ENCODE measurements around the gene ATPAF2. TPM values are rescaled to one million over a fixed set of nuclear protein-coding genes. Genes with fewer than 3 reads are reported as not detected.
A peak's percentile ranks its signal among the peaks of the same experiment; 100 is the strongest.

The ATPAF2 gene
- total RNA-seq, 1 experiment from 2014 or later = 46.1 TPM

GRCh38 chr17:18044609-18045008 is 5.6 kb upstream of the ATPAF2 start:
- ChIA-PET POLR2A (no interaction called here), RAD21 (ENCODE audit: low non-redundant PET in 1 of 2, low total read pairs in 2 of 2, uncharacterized antibody in 2 of 2, unreplicated experiment in 2 of 2) (no interaction called here), CTCF (no interaction called here)
- peaks cover 12% of the 10 kb centered on the region for H3K79me2 ChIP-seq (ENCODE audit: insufficient read depth, low read length)
- H3K27ac ChIP-seq (ENCODE audit: low read depth, low read length) = no peak overlapping the region
- H3K9me2 ChIP-seq (ENCODE audit: insufficient read depth) = no peaks in the 10 kb centered on the region
- no peak overlapping the region for H3K4me2 ChIP-seq (ENCODE audit: low read length)
- H4K20me1 ChIP-seq (ENCODE audit: insufficient read depth) = no peaks in the 10 kb centered on the region
- H3K27me3 ChIP-seq (ENCODE audit: insufficient read depth, low read length) = no peaks in the 10 kb centered on the region
- H3K4me3 ChIP-seq (replicated peaks in 1 of 2; ENCODE audit: low read depth in 1 of 2, low read length in 2 of 2) = no peak overlapping the region
- H3K9me3 ChIP-seq (ENCODE audit: control insufficient read depth in 1 of 2, insufficient read depth in 1 of 2, low read depth in 1 of 2, low read length in 2 of 2) = no peaks in the 10 kb centered on the region
- intact Hi-C loops (cut with micrococcal nuclease) = no loop called here
- no TSS peak for BruUV-seq (replicated peaks)
- peaks cover 0 to 10% of the 10 kb centered on the region in 2 experiments; a peak in 2 of 4 replicates for H3K4me1 ChIP-seq (ENCODE audit: control insufficient read depth in 1 of 2, insufficient read depth in 2 of 2, low read length in 2 of 2)
- DNase-seq (ENCODE audit: low read depth, low spot score) (no peak), ATAC-seq (no peak)
- H3K9ac ChIP-seq (ENCODE audit: low read length) = no peak overlapping the region
- 0 out of 4 replicates have a peak, but pooled peaks cover 0 to 3% of the 10 kb centered on the region in 2 experiments for H3K36me3 ChIP-seq (ENCODE audit: control insufficient read depth in 1 of 2, insufficient read depth in 2 of 2, low read length in 2 of 2)
- no peak for TF ChIP-seq EZH2 (IDR thresholded peaks at IDR 0.05)
- TF ChIP-seq RAD21 (IDR thresholded peaks at IDR 0.05; ENCODE audit: low read depth) = no peak
- no peak for TF ChIP-seq MAX (IDR thresholded peaks at IDR 0.05)
- no peak overlapping the region for H2AFZ ChIP-seq (ENCODE audit: low read depth, low read length, poor library complexity, severe bottlenecking)

GRCh38 chr17:18043491-18043890 is 4.5 kb upstream of the ATPAF2 start:
- Histone ChIP-seq H3K9ac (ENCODE audit: low read length) (no peak overlapping the region), H4K20me1 (ENCODE audit: insufficient read depth) (no peaks in the 10 kb centered on the region), H3K79me2 (ENCODE audit: insufficient read depth, low read length) (peaks cover 12% of the 10 kb centered on the region), H3K36me3 (ENCODE audit: control insufficient read depth in 1 of 2, insufficient read depth in 2 of 2, low read length in 2 of 2) (0 out of 4 replicates have a peak, but pooled peaks cover 0 to 3% of the 10 kb centered on the region in 2 experiments), H3K9me3 (ENCODE audit: control insufficient read depth in 1 of 2, insufficient read depth in 1 of 2, low read depth in 1 of 2, low read length in 2 of 2) (no peaks in the 10 kb centered on the region), H3K9me2 (ENCODE audit: insufficient read depth) (no peaks in the 10 kb centered on the region), H3K4me3 (replicated peaks in 1 of 2; ENCODE audit: low read depth in 1 of 2, low read length in 2 of 2) (no peak overlapping the region), H3K27me3 (ENCODE audit: insufficient read depth, low read length) (no peaks in the 10 kb centered on the region), H3K27ac (ENCODE audit: low read depth, low read length) (no peak overlapping the region), H2AFZ (ENCODE audit: low read depth, low read length, poor library complexity, severe bottlenecking) (no peak overlapping the region), H3K4me2 (ENCODE audit: low read length) (no peak overlapping the region), H3K4me1 (ENCODE audit: control insufficient read depth in 1 of 2, insufficient read depth in 2 of 2, low read length in 2 of 2) (peaks cover 0 to 10% of the 10 kb centered on the region in 2 experiments; a peak in 2 of 4 replicates)
- TF ChIP-seq CTCF (IDR thresholded peaks at IDR 0.05 in 2 of 3, conservative IDR thresholded peaks at IDR 0.05 in 1 of 3; ENCODE audit: borderline replicate concordance in 1 of 3, insufficient read depth in 1 of 3, low read depth in 2 of 3, low read length in 2 of 3) = peak; percentile 5 to 21 (median 20); a peak in 2 of 6 replicates
- peak; percentile 47; the same call in 1 of the 2 replicates for TF ChIP-seq RAD21 (IDR thresholded peaks at IDR 0.05; ENCODE audit: low read depth)
- TF ChIP-seq ZNF274 (IDR thresholded peaks at IDR 0.05; ENCODE audit: low read depth, low read length) = no peak
- ChIA-PET POLR2A (no interaction called here), CTCF (no interaction called here), RAD21 (ENCODE audit: low non-redundant PET in 1 of 2, low total read pairs in 2 of 2, uncharacterized antibody in 2 of 2, unreplicated experiment in 2 of 2) (no interaction called here)
- DNase-seq (ENCODE audit: low read depth, low spot score) (peak; percentile 12), ATAC-seq (no peak)
- intact Hi-C loops (cut with micrococcal nuclease) = no loop called here
- BruUV-seq (replicated peaks) = no TSS peak
